ENCODE results near the gene CEP112. TPM values are rescaled to one million over a fixed set of nuclear protein-coding genes. Genes with fewer than 3 reads are reported as not detected.

Gene CEP112
- total RNA-seq, 1 experiment from 2014 or later = 9.5 TPM

GRCh38 chr17:65824901-65825300 lies 367.0 kb downstream of the CEP112 start:
- in situ Hi-C loops (cut with HindIII; ENCODE audit: low pct_unique_long_range_greater_than_20kb, low sequenced_read_pairs) (no loop called here), intact Hi-C loops (cut with micrococcal nuclease; ENCODE audit: unreplicated experiment) (no loop called here)
- no peak for TF ChIP-seq CTCF (IDR thresholded peaks at IDR 0.05)
- TF ChIP-seq TCF7L2 (IDR thresholded peaks at IDR 0.05; ENCODE audit: low read depth, low read length) = no peak
- no peak for TF ChIP-seq REST (IDR thresholded peaks at IDR 0.05; ENCODE audit: insufficient read depth in 1 of 2, low read depth in 2 of 2, low read length in 1 of 2)
- no peak for TF ChIP-seq POLR2AphosphoS5 (IDR thresholded peaks at IDR 0.05; ENCODE audit: low read depth, low read length)
- TF ChIP-seq SIN3A (IDR thresholded peaks at IDR 0.05; ENCODE audit: borderline replicate concordance, insufficient read depth, low read depth, low read length) = no peak
- H3K36me3 ChIP-seq (ENCODE audit: control insufficient read depth, insufficient read depth, low read length) = no peaks in the 10 kb centered on the region
- ChIA-PET POLR2A (no interaction called here), CTCF (no interaction called here)
- no peaks in the 10 kb centered on the region for H3K9me3 ChIP-seq (ENCODE audit: control insufficient read depth, insufficient read depth, low read depth, low read length)
- no TSS peak for BruUV-seq (replicated peaks)
- no peak overlapping the region for H3K4me3 ChIP-seq (ENCODE audit: low read depth in 2 of 2, low read length in 2 of 2)
- no peak for DNase-seq (ENCODE audit: low read depth, low spot score)
- no peaks in the 10 kb centered on the region for H3K4me1 ChIP-seq (ENCODE audit: control insufficient read depth, insufficient read depth, low read length)
- H3K27ac ChIP-seq (ENCODE audit: low read length) = no peak overlapping the region
- no peaks in the 10 kb centered on the region for H3K27me3 ChIP-seq (ENCODE audit: control insufficient read depth, insufficient read depth, low read length)
- no peak for ATAC-seq

- in situ Hi-C loops (cut with HindIII; ENCODE audit: low pct_unique_long_range_greater_than_20kb, low sequenced_read_pairs) (no loop called here), intact Hi-C loops (cut with micrococcal nuclease; ENCODE audit: unreplicated experiment) (no loop called here)
- POLR2A ChIA-PET = no interaction called here
- no peak for TF ChIP-seq TCF7L2 (IDR thresholded peaks at IDR 0.05; ENCODE audit: low read depth, low read length)
- no peak for TF ChIP-seq CTCF (IDR thresholded peaks at IDR 0.05)
- no peak for TF ChIP-seq POLR2AphosphoS5 (IDR thresholded peaks at IDR 0.05; ENCODE audit: low read depth, low read length)
- TF ChIP-seq SIN3A (IDR thresholded peaks at IDR 0.05; ENCODE audit: borderline replicate concordance, insufficient read depth, low read depth, low read length) = no peak
- no peak for TF ChIP-seq REST (IDR thresholded peaks at IDR 0.05; ENCODE audit: insufficient read depth in 1 of 2, low read depth in 2 of 2, low read length in 1 of 2)
- Histone ChIP-seq H3K27ac (ENCODE audit: low read length) (no peak overlapping the region), H3K9me3 (ENCODE audit: control insufficient read depth, insufficient read depth, low read depth, low read length) (no peaks in the 10 kb centered on the region), H3K4me3 (ENCODE audit: low read depth in 2 of 2, low read length in 2 of 2) (no peak overlapping the region), H3K27me3 (ENCODE audit: control insufficient read depth, insufficient read depth, low read length) (no peaks in the 10 kb centered on the region), H3K4me1 (ENCODE audit: control insufficient read depth, insufficient read depth, low read length) (no peaks in the 10 kb centered on the region), H3K36me3 (ENCODE audit: control insufficient read depth, insufficient read depth, low read length) (no peaks in the 10 kb centered on the region)
- DNase-seq (ENCODE audit: low read depth, low spot score) (no peak), ATAC-seq (no peak)
- CTCF ChIA-PET = no interaction called here
- no TSS peak for BruUV-seq (replicated peaks)
These were observed 368.2 kb downstream of the CEP112 start for GRCh38 chr17:65823713-65824112.
